IPS-18c (cell line): ENCODE results near the gene TMEM63C.

Source experiments
- H3K4me3 ChIP-seq: 2 replicates; pipeline ENCODE4 v1.7.0; 2013; ENCODE audit warnings: low read depth, mild to moderate bottlenecking, low read length, moderate library complexity; ENCODE audit not compliant: insufficient read depth
- H3K9me3 ChIP-seq: one replicate; pipeline ENCODE4 v1.6.1; 2013; ENCODE audit warnings: mild to moderate bottlenecking, low read length, moderate library complexity; ENCODE audit not compliant: control insufficient read depth, insufficient read depth

Gene TMEM63C

DNA sequence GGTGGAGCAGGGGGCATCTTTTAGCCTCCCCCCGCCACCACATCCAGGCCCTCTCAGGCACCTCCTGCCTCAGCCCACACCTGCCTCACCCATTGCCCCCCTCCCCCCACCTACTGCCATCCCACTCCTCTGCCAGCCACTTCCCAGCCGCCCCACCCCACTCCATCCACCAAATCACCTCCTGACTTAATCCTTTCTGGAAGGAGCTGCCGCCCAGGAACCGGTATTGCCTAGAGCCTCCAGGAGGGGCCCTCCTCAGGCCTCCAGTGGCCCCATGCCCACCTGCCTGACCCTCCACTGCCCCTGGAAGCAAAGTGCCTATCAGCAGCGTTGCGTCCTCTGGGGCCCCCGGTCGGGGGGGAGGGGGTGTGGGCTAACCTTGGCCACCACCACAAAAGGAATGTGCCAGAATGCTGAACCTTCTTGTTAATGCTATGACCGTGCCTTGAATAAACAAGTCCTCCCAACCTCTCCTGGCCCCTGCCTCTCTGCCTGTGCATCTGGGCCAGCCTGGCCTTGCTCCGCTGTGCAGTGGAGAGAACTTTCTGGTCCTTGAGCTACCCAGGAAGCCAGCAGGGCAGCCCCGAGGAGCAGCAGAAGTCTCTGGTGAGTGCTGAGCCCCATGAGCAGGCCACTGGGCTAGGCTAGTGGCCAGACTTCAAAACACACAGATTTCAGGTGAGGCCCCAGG lies 77.6 kb downstream of the TMEM63C start:
- no peaks in the 10 kb centered on the region for H3K9me3 ChIP-seq

GRCh38 chr14:77260199-77260598 lies 78.6 kb downstream of the TMEM63C start:
- Histone ChIP-seq H3K4me3 (no peak overlapping the region), H3K9me3 (no peaks in the 10 kb centered on the region)

More for the DNA sequence above, 77.6 kb downstream of the TMEM63C start:
- H3K4me3 ChIP-seq, result no peak overlapping the region

DNA sequence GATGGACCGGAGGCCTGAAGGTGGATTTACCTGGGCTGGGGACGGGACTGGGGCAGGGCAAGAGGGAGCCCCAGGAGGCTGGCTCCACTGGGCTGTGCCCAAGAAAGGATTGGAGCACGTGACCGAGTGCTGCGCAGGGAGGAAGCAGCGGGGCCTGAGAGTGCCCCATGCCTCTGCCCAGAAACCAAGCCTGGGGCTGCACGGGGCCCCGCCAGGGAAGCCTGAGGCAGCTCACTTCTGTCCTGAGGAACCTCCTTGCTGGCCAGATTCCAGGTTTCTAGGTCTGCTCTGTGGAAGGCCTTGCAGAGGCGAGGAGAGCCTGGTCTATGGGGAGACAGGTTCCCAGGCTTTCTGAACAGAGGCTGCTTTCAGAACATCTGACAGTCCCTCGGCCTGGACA lies 79.0 kb downstream of the TMEM63C start:
- Histone ChIP-seq H3K9me3 (no peaks in the 10 kb centered on the region), H3K4me3 (no peak overlapping the region)

GRCh38 chr14:77264466-77265186 lies 83.0 kb downstream of the TMEM63C start:
- H3K9me3 ChIP-seq, result no peaks in the 10 kb centered on the region
- no peak overlapping the region for H3K4me3 ChIP-seq

GRCh38 chr14:77265187-77265515 lies 83.6 kb downstream of the TMEM63C start:
- Histone ChIP-seq H3K9me3 (no peaks in the 10 kb centered on the region), H3K4me3 (no peak overlapping the region)

GRCh38 chr14:77265561-77266335 lies 84.2 kb downstream of the TMEM63C start:
- Histone ChIP-seq H3K9me3 (no peaks in the 10 kb centered on the region), H3K4me3 (no peak overlapping the region)

DNA sequence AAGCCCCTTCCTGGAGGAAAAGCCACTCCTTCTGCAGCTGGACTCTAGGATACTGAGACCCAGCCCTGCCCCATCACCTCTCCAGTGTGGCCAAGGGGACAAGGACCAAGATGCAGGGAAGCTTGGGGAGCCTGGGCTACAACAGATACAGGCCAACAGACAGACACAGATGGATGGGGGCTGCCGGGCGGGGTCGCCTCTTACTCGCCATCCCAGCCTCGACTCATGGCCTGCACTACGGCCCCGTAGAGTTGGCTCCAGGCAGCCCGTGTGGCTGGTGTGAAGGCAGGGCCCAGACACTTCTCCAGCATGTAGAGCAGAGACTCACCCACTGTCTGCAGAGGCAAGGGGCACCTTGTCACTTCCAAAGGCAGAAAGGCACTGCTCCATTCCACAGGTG lies 84.7 kb downstream of the TMEM63C start:
- Histone ChIP-seq H3K9me3 (no peaks in the 10 kb centered on the region), H3K4me3 (no peak overlapping the region)

DNA sequence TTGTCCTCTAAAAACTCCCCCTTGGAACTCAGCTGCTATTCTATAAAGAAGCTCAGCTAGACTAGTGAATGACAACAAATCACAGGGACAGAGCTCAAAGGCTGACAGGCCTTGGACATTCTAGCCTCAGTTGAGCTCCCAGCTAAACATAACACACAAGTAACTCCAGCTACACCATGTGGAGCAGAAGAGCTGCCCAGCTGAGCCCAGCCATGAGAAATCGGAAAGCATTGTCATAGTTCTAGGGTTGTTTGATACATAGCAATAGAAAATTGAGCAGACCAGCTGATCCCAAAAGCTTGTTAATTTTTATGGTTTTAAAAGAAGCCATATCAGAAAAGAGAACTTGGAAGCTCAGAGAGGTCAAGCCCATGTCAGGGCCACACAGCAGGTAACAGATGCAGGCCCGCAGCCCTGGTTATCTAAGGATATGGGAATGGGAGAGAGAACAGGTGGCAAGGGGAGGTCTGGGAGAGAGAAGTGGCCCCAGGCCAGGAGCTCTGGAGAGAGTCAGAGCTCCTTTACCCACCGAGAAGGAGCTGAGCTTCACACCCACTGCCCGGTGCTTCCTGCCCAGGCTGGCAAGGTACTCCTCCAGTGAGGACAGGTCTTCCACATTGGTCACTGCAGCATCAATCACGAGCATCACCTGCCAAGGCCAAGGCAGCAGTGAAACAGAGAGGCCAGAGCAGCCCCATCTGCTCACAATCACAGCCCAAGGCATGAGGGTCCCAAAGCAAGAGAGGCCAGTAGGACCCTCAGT lies 86.5 kb downstream of the TMEM63C start:
- Histone ChIP-seq H3K9me3 (no peaks in the 10 kb centered on the region), H3K4me3 (no peak overlapping the region)

- Histone ChIP-seq H3K4me3 (no peak overlapping the region), H3K9me3 (no peaks in the 10 kb centered on the region)
Observed at GRCh38 chr14:77268989-77269600, 87.5 kb downstream of the TMEM63C start.

DNA sequence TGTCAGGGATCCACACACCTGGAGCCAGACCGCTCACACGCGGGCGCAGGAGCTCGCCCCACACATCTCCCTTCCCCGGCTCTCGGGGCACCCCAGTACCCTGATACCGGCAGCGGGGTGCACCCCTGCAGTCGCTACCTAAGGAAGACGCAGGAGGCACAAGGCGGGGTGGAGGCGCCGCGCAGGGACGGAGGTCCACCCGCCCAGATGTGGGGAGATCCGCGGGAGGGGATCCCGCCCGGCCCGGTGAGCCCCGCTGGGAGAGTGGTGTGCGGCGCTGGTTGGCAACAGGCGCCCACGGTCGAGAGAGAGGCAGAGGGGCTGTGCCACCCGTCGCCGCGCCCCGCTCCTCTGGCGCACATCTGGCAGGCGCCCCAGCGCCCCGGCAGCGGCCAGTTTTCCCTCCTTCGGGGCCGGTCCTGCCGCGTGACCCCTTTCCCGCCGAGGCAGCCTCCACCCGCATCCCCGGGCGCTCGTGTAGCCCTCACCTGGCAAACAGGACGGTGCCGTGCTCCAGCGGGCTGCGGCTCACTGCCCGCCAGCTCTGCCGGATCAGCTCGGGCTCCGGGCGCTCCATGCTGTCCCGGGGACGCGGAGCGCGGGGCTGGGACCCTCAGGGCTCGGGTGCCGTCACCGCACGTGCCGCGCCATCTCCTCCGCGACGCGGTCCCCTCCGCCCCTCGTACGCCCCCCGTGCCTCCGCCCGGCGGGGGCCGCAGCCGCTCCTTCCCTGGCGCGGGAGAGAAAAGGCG lies 88.9 kb downstream of the TMEM63C start:
- peak overlapping the region; percentile 49 for H3K4me3 ChIP-seq

GRCh38 chr14:77271113-77271710 lies 89.6 kb downstream of the TMEM63C start, which contains the start of gene NGB:
NGB (minus strand) TSS chr14:77271206; CDS start chr14:77270937, 269 bp downstream.
- H3K4me3 ChIP-seq, result peak within 1 kb of the TSS; percentile 49
- H3K9me3 ChIP-seq, result no peaks in the 10 kb centered on the region

More for the DNA sequence above, 88.9 kb downstream of the TMEM63C start:
- no peaks in the 10 kb centered on the region for H3K9me3 ChIP-seq

- no peaks in the 10 kb centered on the region for H3K9me3 ChIP-seq
- H3K4me3 ChIP-seq, result no peak overlapping the region
Observed at GRCh38 chr14:77272261-77272660, 90.7 kb downstream of the TMEM63C start.

DNA sequence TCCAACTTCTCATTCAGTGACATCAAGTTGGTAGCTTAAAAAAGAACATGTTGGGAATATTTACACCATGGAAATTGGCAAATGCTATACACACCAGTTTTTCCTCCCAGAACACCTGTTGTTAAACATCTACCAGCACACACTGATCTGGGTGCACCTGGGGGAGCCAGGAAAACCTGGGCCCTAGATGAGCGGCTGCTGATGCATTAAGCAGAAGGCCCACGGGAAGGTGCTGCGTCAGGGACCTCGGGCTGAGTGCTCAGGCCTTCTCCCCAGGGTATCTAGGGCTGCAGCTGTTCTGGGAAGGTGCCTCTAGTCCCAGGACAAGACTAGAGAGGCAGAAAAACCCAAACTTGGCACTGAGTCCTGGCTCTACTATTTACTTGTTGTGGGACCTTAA lies 92.2 kb downstream of the TMEM63C start:
- H3K4me3 ChIP-seq, result no peak overlapping the region
- no peaks in the 10 kb centered on the region for H3K9me3 ChIP-seq

DNA sequence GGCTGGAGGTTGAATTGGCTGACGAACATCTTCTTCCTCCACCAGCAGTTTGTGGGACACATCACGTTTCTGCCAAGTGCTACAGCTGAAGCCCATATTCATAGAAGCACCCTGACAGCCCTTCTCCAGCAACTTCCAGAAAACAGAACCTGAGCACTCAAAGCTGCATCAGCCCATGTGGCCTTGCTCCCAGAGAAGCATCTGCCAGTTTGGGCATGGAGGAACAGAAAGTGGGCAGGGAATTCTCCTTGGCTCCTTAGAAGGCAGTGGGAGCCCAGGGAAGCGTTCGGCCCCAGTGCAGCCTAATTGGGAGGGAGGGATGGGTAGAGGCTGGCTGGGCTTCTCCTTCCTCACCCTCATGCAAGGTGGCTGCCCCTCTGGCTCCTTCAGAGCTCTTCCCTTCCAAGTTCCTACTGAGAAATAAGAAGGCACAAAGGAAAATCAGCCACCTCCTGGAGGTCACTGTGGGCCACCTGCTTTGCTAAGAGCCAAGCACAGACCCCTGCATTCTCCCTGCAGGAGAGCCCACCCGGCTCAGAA lies 93.5 kb downstream of the TMEM63C start:
- Histone ChIP-seq H3K9me3 (no peaks in the 10 kb centered on the region), H3K4me3 (no peak overlapping the region)

DNA sequence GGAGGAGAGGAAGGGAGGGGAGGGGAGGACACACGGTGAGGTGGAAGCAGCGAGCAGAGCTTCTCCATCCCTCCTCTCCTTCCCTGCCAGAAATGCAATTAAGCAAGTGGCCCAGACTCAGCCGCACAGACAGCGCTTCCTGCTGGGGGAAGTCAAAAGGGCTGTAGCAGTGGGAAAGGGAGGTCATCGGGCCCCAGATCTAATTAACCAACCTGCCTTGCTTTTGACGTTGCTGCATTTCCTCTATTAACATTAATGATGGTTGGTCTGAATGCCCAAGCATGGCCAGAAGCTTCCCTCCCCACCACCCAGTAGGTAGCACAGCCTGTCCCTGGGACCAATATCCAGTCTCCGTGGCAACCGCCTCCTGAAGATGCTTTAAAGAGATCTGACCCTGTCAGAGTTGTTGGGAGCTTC lies 94.0 kb downstream of the TMEM63C start:
- no peak overlapping the region for H3K4me3 ChIP-seq
- H3K9me3 ChIP-seq, result no peaks in the 10 kb centered on the region
